GM21390 (cell line): ENCODE data around the gene NDUFB3.

ENCODE experiments used
- ATAC-seq: cut with Tn5 transposase; IDR thresholded peaks from one replicate; pipeline ENCODE4 v1.9.1; 2021; ENCODE audit not compliant: unreplicated experiment

NDUFB3 gene

GRCh38 chr2:201128033-201128432 lies 56.2 kb downstream of the NDUFB3 start:
- no peak for ATAC-seq

GRCh38 chr2:201128933-201129505 lies 57.2 kb downstream of the NDUFB3 start:
- ATAC-seq: no peak

- no peak for ATAC-seq
Measured at GRCh38 chr2:201130524-201131186, 58.9 kb downstream of the NDUFB3 start.

- peak; percentile 34 for ATAC-seq
Measured at GRCh38 chr2:201132518-201132917, 60.7 kb downstream of the NDUFB3 start.
